ENCODE measurements around the gene AGBL1. TPM values are rescaled to one million over a fixed set of nuclear protein-coding genes. Genes with fewer than 3 reads are reported as not detected.

AGBL1 gene
- total RNA-seq, 1 donor from 2014 or later = 5.5 TPM

GRCh38 chr15:86701611-86701963 is 621.9 kb downstream of the AGBL1 start:
- no peaks in the 10 kb centered on the region for H3K9me3 ChIP-seq (ENCODE audit: low read depth)
- Mint-ChIP-seq H3K27me3 (ENCODE audit: insufficient read depth, low read depth) (no peaks in the 10 kb centered on the region), H3K36me3 (no peaks in the 10 kb centered on the region), H3K4me3 (no peak overlapping the region), H3K27ac (no peak overlapping the region), H3K4me1 (no peaks in the 10 kb centered on the region), H3K9me3 (peaks cover 10% of the 10 kb centered on the region)
- H3K27me3 ChIP-seq = no peaks in the 10 kb centered on the region
- no peak overlapping the region for H3K27ac ChIP-seq
- DNase-seq (ENCODE audit: low spot score) = no peak
- H4K20me1 ChIP-seq (ENCODE audit: low read depth) = no peaks in the 10 kb centered on the region
- TF ChIP-seq EZH2phosphoT487 (IDR thresholded peaks at IDR 0.05) (no peak), EZH2 (IDR thresholded peaks at IDR 0.05) (no peak)
- TF ChIP-seq, protein P1, sequence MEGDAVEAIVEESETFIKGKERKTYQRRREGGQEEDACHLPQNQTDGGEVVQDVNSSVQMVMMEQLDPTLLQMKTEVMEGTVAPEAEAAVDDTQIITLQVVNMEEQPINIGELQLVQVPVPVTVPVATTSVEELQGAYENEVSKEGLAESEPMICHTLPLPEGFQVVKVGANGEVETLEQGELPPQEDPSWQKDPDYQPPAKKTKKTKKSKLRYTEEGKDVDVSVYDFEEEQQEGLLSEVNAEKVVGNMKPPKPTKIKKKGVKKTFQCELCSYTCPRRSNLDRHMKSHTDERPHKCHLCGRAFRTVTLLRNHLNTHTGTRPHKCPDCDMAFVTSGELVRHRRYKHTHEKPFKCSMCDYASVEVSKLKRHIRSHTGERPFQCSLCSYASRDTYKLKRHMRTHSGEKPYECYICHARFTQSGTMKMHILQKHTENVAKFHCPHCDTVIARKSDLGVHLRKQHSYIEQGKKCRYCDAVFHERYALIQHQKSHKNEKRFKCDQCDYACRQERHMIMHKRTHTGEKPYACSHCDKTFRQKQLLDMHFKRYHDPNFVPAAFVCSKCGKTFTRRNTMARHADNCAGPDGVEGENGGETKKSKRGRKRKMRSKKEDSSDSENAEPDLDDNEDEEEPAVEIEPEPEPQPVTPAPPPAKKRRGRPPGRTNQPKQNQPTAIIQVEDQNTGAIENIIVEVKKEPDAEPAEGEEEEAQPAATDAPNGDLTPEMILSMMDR (IDR thresholded peaks at IDR 0.05) = no peak
- H2AFZ ChIP-seq (replicated peaks) = no peak overlapping the region
- H3F3A ChIP-seq (ENCODE audit: low read depth) = no peaks in the 10 kb centered on the region
- H3K79me2 ChIP-seq (ENCODE audit: low read depth) = no peaks in the 10 kb centered on the region
- H3K4me2 ChIP-seq = no peak overlapping the region
- H3K36me3 ChIP-seq = no peaks in the 10 kb centered on the region
- H3K4me3 ChIP-seq = no peak overlapping the region
- H3K4me1 ChIP-seq = no peaks in the 10 kb centered on the region
- no peak overlapping the region for H3K9ac ChIP-seq

DNA sequence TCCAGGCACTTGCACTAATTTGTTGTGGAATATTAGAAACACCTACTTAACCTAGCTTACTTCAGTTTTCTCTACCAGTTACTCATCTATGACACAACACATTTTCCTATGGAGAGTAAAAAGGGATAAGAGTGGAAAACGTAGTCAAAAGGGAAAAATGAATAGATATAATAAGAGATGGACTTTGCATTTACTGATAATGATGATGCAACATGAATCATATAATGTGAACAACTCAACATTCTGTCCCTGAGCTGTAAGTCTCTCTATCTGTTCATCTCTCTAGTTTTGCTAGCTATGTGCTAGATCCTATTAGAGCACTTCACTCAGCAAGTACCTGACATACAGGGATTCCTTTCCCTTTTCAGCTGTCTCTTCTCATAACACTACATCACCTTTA is 627.1 kb downstream of the AGBL1 start:
- TF ChIP-seq EZH2phosphoT487 (IDR thresholded peaks at IDR 0.05) (no peak), EZH2 (IDR thresholded peaks at IDR 0.05) (no peak)
- TF ChIP-seq, protein P1 (IDR thresholded peaks at IDR 0.05) = no peak
- H3K4me1 ChIP-seq = no peaks in the 10 kb centered on the region
- no peak overlapping the region for H2AFZ ChIP-seq (replicated peaks)
- no peaks in the 10 kb centered on the region for H3K4me1 Mint-ChIP-seq
- H3K27me3 ChIP-seq = no peaks in the 10 kb centered on the region
- H3K9ac ChIP-seq = no peak overlapping the region
- no peaks in the 10 kb centered on the region for H3K79me2 ChIP-seq (ENCODE audit: low read depth)
- H3K4me2 ChIP-seq = no peak overlapping the region
- H3K36me3 ChIP-seq = no peaks in the 10 kb centered on the region
- no peak overlapping the region for H3K4me3 ChIP-seq
- H3K36me3 Mint-ChIP-seq = no peaks in the 10 kb centered on the region
- H3K27ac ChIP-seq = no peak overlapping the region
- no peaks in the 10 kb centered on the region for H3K27me3 Mint-ChIP-seq (ENCODE audit: insufficient read depth, low read depth)
- H3K4me3 Mint-ChIP-seq = no peak overlapping the region
- no peak for DNase-seq (ENCODE audit: low spot score)
- no peaks in the 10 kb centered on the region for H4K20me1 ChIP-seq (ENCODE audit: low read depth)
- H3K9me3 Mint-ChIP-seq = peaks cover 7% of the 10 kb centered on the region
- H3K27ac Mint-ChIP-seq = no peak overlapping the region
- no peaks in the 10 kb centered on the region for H3K9me3 ChIP-seq (ENCODE audit: low read depth)
- H3F3A ChIP-seq (ENCODE audit: low read depth) = no peaks in the 10 kb centered on the region

DNA sequence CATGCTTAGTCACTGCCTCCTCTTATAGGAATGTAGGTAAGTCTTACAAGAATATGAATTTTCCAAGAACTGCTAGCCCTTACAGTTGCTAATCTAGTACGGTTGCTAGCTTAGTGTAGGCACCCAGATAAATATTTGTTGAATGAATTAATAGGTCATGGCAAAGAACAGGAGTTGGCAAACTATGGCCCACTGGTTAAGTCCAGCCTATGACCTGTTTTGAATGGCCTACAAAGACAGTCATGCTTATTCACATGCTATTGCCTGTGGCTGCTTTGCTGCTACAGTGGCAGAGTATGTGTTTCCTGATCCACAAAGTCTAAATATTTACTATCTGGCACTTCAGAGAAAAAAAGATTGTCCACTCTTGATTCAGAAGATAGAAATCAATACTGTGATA is 631.8 kb downstream of the AGBL1 start:
- Mint-ChIP-seq H3K36me3 (no peaks in the 10 kb centered on the region), H3K27ac (no peak overlapping the region)
- no peak for DNase-seq (ENCODE audit: low spot score)

More for the DNA sequence above, 631.8 kb downstream of the AGBL1 start:
- Histone ChIP-seq H3K36me3 (no peaks in the 10 kb centered on the region), H3K27me3 (no peaks in the 10 kb centered on the region), H3K4me3 (no peak overlapping the region), H3K27ac (no peak overlapping the region), H2AFZ (replicated peaks) (no peak overlapping the region), H3K79me2 (ENCODE audit: low read depth) (no peaks in the 10 kb centered on the region), H3F3A (ENCODE audit: low read depth) (no peaks in the 10 kb centered on the region), H3K4me1 (peaks cover 9% of the 10 kb centered on the region), H3K4me2 (no peak overlapping the region), H3K9me3 (ENCODE audit: low read depth) (no peaks in the 10 kb centered on the region), H3K9ac (no peak overlapping the region), H4K20me1 (ENCODE audit: low read depth) (no peaks in the 10 kb centered on the region)
- TF ChIP-seq EZH2 (IDR thresholded peaks at IDR 0.05) (no peak), EZH2phosphoT487 (IDR thresholded peaks at IDR 0.05) (no peak)
- TF ChIP-seq, protein P1 (IDR thresholded peaks at IDR 0.05) = no peak
- H3K4me1 Mint-ChIP-seq = peaks cover 11% of the 10 kb centered on the region
- no peak overlapping the region for H3K4me3 Mint-ChIP-seq
- peaks cover 2% of the 10 kb centered on the region for H3K27me3 Mint-ChIP-seq (ENCODE audit: insufficient read depth, low read depth)
- no peaks in the 10 kb centered on the region for H3K9me3 Mint-ChIP-seq

Measured in neural progenitor cell (in vitro differentiated cells).